ENCODE data around the gene P4HTM.

- TF ChIP-seq BHLHE40 (IDR thresholded peaks at IDR 0.05; ENCODE audit: low read depth, low read length): no peak
- TF ChIP-seq CTCF (conservative IDR thresholded peaks at IDR 0.05; ENCODE audit: low read depth, low read length): no peak
- TF ChIP-seq MAZ (IDR thresholded peaks at IDR 0.05; ENCODE audit: borderline replicate concordance, low read depth, low read length): no peak
- no peak for TF ChIP-seq POLR2A (IDR thresholded peaks at IDR 0.05; ENCODE audit: low read depth, low read length)
- TF ChIP-seq RFX5 (IDR thresholded peaks at IDR 0.05; ENCODE audit: low read depth, low read length): no peak
- no peak for TF ChIP-seq SMC3 (IDR thresholded peaks at IDR 0.05; ENCODE audit: low read depth, low read length)
- no peak for TF ChIP-seq CEBPB (IDR thresholded peaks at IDR 0.05; ENCODE audit: low read depth, low read length)
- TF ChIP-seq, protein P1, sequence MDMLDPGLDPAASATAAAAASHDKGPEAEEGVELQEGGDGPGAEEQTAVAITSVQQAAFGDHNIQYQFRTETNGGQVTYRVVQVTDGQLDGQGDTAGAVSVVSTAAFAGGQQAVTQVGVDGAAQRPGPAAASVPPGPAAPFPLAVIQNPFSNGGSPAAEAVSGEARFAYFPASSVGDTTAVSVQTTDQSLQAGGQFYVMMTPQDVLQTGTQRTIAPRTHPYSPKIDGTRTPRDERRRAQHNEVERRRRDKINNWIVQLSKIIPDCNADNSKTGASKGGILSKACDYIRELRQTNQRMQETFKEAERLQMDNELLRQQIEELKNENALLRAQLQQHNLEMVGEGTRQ (IDR thresholded peaks at IDR 0.05; ENCODE audit: low read depth, low read length): no peak
- TF ChIP-seq CHD1 (IDR thresholded peaks at IDR 0.05; ENCODE audit: low read depth, low read length): no peak
- no peak for TF ChIP-seq ELK1 (IDR thresholded peaks at IDR 0.05; ENCODE audit: borderline replicate concordance, low read depth, low read length)
- TF ChIP-seq RAD21 (IDR thresholded peaks at IDR 0.05; ENCODE audit: low read length): no peak
- TF ChIP-seq MXI1 (IDR thresholded peaks at IDR 0.05; ENCODE audit: borderline replicate concordance, low read depth, low read length): no peak
- no peak for TF ChIP-seq RCOR1 (IDR thresholded peaks at IDR 0.05; ENCODE audit: insufficient replicate concordance, low read length)
Observed at GRCh38 chr3:48993834-48994233, 3.8 kb downstream of the P4HTM start.

All from IMR-90 (cell line).